OCI-M2 (cell line): ENCODE results near the gene GPC5.

Experiments
- DNase-seq: peaks from one replicate; lab custom pipeline; 2025; ENCODE audit not compliant: unreplicated experiment; lab: John Stamatoyannopoulos, UW

The GPC5 gene

GRCh38 chr13:91704398-91704797 is 306.0 kb downstream of the GPC5 start:
- DNase-seq = no peak

DNA sequence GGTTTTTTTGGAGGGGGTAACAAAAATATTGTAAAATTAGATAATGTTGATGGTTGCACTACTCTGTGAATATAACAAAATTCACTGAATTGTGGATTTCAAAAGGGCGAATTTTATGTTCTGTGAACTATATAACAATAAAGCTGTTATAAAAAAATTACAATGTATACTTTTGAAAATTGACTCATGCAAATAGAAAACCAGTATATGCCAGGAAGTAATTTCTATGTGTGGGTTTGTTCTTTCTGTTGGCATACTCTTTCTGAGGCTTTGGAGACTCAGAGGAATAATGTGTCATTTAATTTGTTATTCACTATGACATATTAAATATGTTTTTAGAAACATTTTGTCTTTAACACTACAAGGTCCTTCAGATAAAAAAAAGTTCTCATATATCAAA is 310.1 kb downstream of the GPC5 start:
- DNase-seq = no peak

- no peak for DNase-seq
These were observed 310.8 kb downstream of the GPC5 start for GRCh38 chr13:91709180-91709579.

DNA sequence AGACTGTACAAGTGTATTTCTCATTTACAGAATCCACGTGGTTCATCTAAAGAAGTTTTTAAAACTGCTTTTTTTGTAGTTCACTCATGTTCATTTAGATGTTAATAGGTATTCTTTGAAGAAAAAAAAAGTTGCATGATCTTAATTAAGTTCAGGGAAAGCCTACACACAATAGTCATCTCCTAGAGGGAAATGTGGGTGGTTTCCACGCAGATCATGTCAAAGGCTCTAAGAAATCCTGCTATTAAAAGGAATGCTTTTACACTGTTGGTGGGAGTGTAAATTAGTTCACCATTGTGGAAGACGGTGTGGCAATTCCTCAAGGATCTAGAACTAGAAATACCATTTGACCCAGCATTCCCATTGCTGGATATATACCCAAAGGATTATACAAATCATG is 312.3 kb downstream of the GPC5 start:
- DNase-seq = no peak

DNA sequence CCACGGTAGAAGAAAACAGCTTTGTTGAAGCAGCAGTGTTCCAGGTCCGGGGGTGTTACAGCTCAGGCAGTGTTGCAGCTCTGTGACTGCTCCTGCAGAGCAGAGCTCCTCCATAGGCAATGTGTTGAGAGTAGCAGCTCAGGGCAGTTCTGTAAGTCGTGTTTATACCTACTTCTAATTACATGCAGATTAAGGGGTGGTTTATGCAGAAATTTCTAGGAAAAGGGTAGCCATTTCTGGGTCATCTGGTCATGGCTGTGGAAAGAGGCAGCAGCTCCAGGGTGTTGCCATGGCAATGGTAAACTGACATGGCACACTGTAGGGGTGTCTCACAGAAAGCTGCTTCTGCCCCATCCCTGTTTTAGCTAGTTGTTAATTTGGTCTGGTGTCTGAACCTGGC is 316.4 kb downstream of the GPC5 start:
- no peak for DNase-seq

DNA sequence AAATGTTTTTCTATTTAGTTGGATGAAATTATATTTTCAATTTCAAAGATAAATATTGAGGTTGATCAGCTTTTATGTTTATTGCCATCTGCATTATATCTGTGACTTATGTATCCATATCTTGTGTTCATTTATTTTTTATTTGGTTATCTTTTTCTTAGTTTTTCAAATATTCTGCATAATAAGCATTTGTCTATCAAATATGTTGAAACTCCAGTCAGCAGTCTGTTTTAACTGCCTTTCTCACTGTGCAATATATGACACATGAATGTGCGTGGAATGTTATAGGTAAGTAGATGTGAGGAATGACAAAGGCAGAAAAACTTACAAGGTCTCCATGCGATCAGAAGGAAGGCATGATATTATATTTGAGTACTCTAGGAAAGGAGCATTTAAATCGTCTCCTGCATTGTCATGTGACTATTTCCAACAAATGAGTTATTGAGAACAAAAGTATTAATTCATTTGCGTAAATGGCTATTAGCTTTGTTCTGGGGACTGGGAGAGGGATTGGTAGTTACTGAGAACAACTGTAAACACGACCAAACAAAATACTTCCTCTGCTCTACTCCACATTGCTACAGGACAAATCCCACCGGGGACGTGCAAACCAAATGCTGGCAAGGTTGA is 318.1 kb downstream of the GPC5 start:
- DNase-seq = no peak

GRCh38 chr13:91719033-91719432 is 320.6 kb downstream of the GPC5 start:
- no peak for DNase-seq

DNA sequence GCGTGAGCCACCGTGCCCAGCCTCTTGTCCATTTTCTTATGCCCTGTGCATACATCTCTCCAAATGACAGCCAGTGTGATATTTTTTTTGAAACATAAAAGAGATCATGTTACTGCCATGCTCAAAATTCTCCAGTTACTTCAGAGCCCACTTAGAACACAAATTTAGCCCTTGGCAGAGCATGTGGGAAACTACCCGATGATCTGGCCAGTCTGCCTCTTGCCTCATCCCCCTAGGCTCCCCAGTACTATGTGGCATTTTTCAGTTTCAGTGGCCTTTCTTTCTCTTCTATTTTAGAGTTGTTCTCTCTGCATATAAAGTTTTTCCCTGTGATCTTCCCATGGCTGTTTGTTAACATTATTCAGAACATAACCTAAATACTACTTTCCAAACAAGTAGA is 323.0 kb downstream of the GPC5 start:
- DNase-seq = no peak

- no peak for DNase-seq
These were observed 324.0 kb downstream of the GPC5 start for GRCh38 chr13:91722267-91722884.

DNA sequence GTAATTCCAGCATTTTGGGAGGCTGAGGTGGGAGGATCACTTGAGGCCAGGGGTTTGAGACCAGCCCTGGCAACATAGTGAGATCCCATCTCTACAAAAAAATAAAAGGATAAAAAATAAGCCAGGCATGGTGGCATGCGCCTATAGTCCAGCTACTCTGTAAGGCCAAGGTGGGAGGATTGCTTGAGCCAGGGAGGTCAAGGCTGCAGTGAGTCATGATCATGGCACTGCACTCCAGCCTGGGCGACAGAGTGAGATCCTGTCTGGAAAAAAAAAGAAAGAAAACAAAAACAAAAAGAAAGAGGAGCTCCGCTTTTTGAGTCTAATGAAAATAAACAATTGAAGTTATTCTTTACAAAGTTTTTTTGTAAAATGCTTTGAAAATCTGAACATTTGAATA is 326.2 kb downstream of the GPC5 start:
- DNase-seq = no peak

DNA sequence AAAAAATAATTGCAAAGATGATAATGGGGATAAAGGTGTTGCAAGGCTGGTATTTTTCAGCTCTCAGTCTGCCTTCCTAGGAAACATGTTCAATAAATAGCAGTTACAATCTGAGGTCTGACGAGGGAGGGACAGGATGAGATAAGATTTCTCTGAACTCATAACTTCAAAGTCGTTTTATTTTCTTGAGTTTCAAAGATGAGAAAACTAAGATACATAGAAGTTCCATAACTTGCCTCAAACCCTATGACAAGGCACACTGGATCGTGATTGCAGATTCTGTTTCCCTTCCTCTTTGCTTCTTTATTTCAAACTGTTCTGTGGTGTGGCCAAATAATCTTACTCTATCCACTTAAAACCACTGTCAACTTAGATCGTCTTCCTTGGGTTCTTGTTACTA is 327.2 kb downstream of the GPC5 start:
- DNase-seq = no peak

DNA sequence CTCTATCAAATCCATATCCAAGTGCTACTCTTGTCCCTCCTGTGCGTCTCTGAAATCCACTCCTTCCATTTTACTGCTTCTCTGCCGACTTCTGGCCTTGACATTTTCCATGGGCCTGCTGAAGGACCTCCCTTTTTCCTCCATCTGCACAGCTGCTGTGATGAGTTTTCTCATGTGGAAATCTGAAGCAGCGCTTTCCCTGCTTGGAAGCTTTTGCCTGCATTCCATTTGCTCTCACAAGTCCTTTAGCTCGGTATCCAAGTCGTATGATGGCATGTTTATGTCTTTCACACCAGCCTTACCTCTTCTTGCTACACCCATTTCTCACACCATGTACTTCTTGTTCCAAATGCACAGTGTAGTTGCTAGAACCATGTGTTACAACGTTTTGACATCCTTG is 328.2 kb downstream of the GPC5 start:
- no peak for DNase-seq

DNA sequence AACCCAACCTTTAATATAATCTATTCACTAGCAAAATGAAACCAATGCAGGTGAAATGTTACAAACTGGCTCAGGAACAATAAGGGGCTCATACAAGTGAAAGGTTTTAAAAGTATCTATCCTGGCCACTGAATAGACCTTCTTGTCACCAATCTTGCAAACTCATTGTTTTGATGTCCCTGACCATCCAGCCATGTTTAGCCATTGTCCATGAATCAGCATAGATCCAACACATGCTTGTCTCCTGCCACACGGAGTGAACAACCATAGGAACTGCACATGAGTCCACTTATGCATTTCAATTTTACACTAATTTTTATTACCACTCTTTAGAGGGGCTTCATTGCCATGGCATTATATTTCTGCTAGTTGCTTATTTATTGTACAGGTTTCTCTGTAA is 331.4 kb downstream of the GPC5 start:
- DNase-seq = no peak

GRCh38 chr13:91739751-91740150 is 341.3 kb downstream of the GPC5 start:
- no peak for DNase-seq

DNA sequence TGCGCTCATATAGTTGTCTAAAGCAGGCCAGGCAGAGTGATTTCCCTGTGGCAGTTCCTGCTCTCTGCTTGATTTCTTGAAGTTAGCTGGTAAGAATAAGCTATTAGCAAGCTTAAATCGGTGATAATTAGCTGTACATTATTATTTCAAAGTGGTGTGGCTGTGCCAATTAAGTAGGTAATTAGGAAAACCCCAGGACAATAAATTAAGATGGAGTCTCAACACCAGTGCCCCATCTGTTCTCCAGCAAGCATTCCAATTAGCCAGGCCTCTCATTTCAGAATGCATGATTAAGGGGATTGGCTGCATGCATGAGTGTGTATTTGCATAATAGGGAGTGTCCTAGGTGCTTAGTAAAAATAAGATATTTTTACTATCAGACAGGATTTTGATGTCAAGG is 342.3 kb downstream of the GPC5 start:
- no peak for DNase-seq

- DNase-seq = no peak
These were observed 343.5 kb downstream of the GPC5 start for GRCh38 chr13:91741925-91742324.

- no peak for DNase-seq
These were observed 345.9 kb downstream of the GPC5 start for GRCh38 chr13:91744284-91744683.

DNA sequence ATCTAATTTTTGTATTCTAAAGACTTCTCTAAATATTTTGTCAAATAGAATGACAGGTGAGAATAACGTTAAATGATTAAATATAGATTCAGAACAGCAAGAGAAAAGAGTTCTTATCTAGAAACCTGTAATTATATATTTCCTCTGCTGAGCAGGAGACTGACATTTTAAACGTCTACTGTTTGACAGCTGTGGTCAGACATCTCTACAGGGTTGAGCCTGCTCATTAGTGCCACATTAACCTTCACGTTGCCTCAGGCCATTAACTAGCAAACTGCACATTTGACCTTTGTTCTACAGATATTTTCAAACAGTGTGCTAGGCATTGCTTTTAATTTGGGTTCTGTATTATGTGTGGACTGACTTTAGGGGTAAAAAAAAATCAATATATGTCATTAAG is 347.5 kb downstream of the GPC5 start:
- DNase-seq = no peak

DNA sequence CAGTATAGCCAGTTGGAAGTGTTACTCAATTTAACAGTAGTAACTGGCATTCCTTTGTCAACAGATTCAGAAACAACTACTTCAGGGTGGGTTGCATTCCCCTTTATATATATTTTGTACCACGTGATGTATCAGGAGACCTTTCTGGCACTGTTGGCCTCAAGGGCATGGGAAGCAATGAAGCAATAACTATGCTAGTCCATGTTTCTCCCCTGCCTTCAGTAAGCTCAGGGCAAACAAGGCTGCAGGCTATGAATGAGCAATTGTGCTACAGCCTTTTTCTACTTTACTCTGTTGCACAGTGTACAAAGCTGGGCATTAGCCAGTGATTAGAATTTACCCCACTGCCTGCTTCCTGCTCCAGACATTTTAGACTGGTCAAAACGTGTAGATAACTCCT is 348.8 kb downstream of the GPC5 start:
- no peak for DNase-seq

DNA sequence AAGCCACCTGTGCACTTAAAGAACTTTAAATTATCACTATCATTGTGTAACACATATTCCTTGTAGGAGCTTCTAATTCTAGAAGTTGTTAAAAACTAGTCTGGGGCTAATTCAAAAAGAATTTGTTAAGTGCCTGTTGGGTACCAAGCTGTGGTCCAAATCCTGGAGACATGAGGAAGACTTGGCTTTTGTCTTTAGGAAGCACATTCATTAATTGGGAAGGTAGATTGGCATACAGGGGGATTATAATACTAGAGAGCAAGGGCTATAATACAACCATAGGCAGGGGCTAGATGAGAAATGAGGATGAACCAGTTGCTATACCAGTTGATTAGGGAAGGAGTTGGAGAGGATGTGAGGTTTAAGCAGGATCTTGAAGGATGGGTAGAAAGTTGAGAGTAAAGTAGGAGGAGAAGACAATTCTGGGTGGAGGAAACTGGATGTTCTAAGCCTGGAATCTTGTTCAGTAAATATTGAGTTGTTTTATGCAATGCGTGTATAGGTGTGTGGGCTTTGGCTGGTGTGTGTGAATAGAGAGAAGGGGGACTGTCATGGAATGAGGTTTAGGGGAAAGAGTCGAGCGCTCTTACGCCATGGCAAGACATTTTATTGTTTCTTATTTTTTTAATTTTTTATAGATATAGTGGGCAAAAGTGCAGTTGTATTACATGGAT is 350.1 kb downstream of the GPC5 start:
- no peak for DNase-seq

DNA sequence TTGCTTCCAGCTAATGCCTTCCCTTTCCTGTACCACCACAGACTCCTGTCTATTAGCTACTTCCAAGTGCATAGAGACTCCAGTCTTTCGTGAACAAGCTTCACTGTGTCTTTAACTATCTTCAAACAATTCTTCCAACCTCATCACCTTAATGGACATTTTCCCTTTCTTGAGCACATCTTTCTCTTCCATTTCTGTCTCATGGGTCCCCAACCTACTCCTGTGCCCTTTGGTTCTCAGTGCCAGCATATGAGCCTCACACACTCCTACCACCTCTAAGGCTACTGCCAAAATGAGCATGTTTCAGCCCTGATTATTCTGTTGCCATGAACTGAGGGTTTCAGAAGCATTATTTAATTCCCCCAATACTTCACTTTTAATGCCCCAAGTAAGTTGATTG is 360.3 kb downstream of the GPC5 start:
- DNase-seq = no peak

GRCh38 chr13:91762957-91763356 is 364.5 kb downstream of the GPC5 start:
- DNase-seq = no peak

GRCh38 chr13:91764527-91764926 is 366.1 kb downstream of the GPC5 start:
- DNase-seq = no peak
